ENCODE measurements around the gene C16orf46. TPM values are rescaled to one million over a fixed set of nuclear protein-coding genes. Genes with fewer than 3 reads are reported as not detected.
"Not testable (repeated sequence)": the region's sequence is repeated elsewhere in the genome, so short reads cannot be mapped to it uniquely, and the experiment has no call there.

C16orf46 gene
- total RNA-seq, 3 donors from 2014 or later = 0.64 to 4.3 (median 3.4) TPM

- intact Hi-C loops (cut with DNase I; ENCODE audit: low total_unique reads) = no loop called here
Measured at GRCh38 chr16:81116285-81116684, 39.2 kb upstream of the C16orf46 start.

GRCh38 chr16:81112453-81112852 is 35.4 kb upstream of the C16orf46 start:
- Histone ChIP-seq H3K27ac (no peak overlapping the region), H3K4me3 (no peak overlapping the region), H3K9me3 (no peaks in the 10 kb centered on the region), H3K36me3 (no peaks in the 10 kb centered on the region), H3K4me1 (no peaks in the 10 kb centered on the region), H3K27me3 (no peaks in the 10 kb centered on the region)
- intact Hi-C loops (cut with DNase I; ENCODE audit: low total_unique reads) = no loop called here
- TF ChIP-seq CTCF (IDR thresholded peaks at IDR 0.05) (no peak), POLR2A (IDR thresholded peaks at IDR 0.05) (no peak), POLR2AphosphoS5 (IDR thresholded peaks at IDR 0.05) (no peak)
- no peak for DNase-seq (ENCODE audit: low spot score in 2 of 2)

More at GRCh38 chr16:81116285-81116684, 39.2 kb upstream of the C16orf46 start:
- H3K9me3 ChIP-seq = no peaks in the 10 kb centered on the region
- no peaks in the 10 kb centered on the region for H3K4me1 ChIP-seq
- no peaks in the 10 kb centered on the region for H3K27me3 ChIP-seq
- no peak overlapping the region for H3K4me3 ChIP-seq
- DNase-seq (ENCODE audit: low spot score in 2 of 2) = no peak
- no peak for TF ChIP-seq POLR2A (IDR thresholded peaks at IDR 0.05)
- TF ChIP-seq CTCF (IDR thresholded peaks at IDR 0.05) = no peak
- no peak for TF ChIP-seq POLR2AphosphoS5 (IDR thresholded peaks at IDR 0.05)
- H3K36me3 ChIP-seq = no peaks in the 10 kb centered on the region
- H3K27ac ChIP-seq = no peak overlapping the region

- H3K27me3 ChIP-seq; H3K9me3 ChIP-seq; H3K36me3 ChIP-seq; DNase-seq (ENCODE audit: low spot score in 2 of 2); intact Hi-C loops (cut with DNase I; ENCODE audit: low total_unique reads); H3K27ac ChIP-seq; H3K4me3 ChIP-seq; H3K4me1 ChIP-seq: not testable (repeated sequence)
Measured at GRCh38 chr16:81109274-81109673, 32.2 kb upstream of the C16orf46 start.

GRCh38 chr16:81107511-81107910 is 30.5 kb upstream of the C16orf46 start:
- no peaks in the 10 kb centered on the region for H3K27me3 ChIP-seq
- peak overlapping the region in 1 of 2 donors; percentile 76 for H3K27ac ChIP-seq
- no peaks in the 10 kb centered on the region for H3K9me3 ChIP-seq
- no peaks in the 10 kb centered on the region for H3K36me3 ChIP-seq
- no peak for TF ChIP-seq CTCF (IDR thresholded peaks at IDR 0.05)
- no peak for TF ChIP-seq POLR2AphosphoS5 (IDR thresholded peaks at IDR 0.05)
- TF ChIP-seq POLR2A (IDR thresholded peaks at IDR 0.05) = no peak
- H3K4me3 ChIP-seq = no peak overlapping the region
- no peaks in the 10 kb centered on the region for H3K4me1 ChIP-seq
- intact Hi-C loops (cut with DNase I; ENCODE audit: low total_unique reads) = no loop called here
- no peak for DNase-seq (ENCODE audit: low spot score in 2 of 2)

- intact Hi-C loops (cut with DNase I; ENCODE audit: low total_unique reads) = no loop called here
- no peak overlapping the region for H3K4me3 ChIP-seq
- H3K27me3 ChIP-seq = no peaks in the 10 kb centered on the region
- DNase-seq (ENCODE audit: low spot score in 2 of 2) = no peak
- no peaks in the 10 kb centered on the region for H3K9me3 ChIP-seq
- no peak for TF ChIP-seq POLR2AphosphoS5 (IDR thresholded peaks at IDR 0.05)
- TF ChIP-seq POLR2A (IDR thresholded peaks at IDR 0.05) = no peak
- TF ChIP-seq CTCF (IDR thresholded peaks at IDR 0.05) = no peak
- H3K36me3 ChIP-seq = no peaks in the 10 kb centered on the region
- H3K4me1 ChIP-seq = no peaks in the 10 kb centered on the region
- peak overlapping the region in 1 of 2 donors; percentile 76 for H3K27ac ChIP-seq
Measured at GRCh38 chr16:81106826-81107503, 29.9 kb upstream of the C16orf46 start.

All from breast epithelium (tissue), 4 donors.